Mucosa of rectum (tissue), 2 donors: ENCODE measurements around the gene ABI2.
"Not testable (repeated sequence)": the region's sequence is repeated elsewhere in the genome, so short reads cannot be mapped to it uniquely, and the experiment has no call there.

Experiments used
- H3K27ac ChIP-seq, 2 donors: one replicate each; pipeline ENCODE4 v1.7.0; 2013; ENCODE audit warnings: inconsistent platforms in 2 of 2, low read depth in 2 of 2, low read length in 2 of 2
- H3K27me3 ChIP-seq, 2 donors: one replicate each; pipeline ENCODE4 v1.7.0; 2013; ENCODE audit warnings: low read length in 2 of 2; ENCODE audit not compliant: control insufficient read depth in 2 of 2, insufficient read depth in 2 of 2
- H3K36me3 ChIP-seq, 2 donors: one replicate each; pipeline ENCODE4 v1.7.0; 2013; ENCODE audit warnings: low read length in 2 of 2; ENCODE audit not compliant: control insufficient read depth in 2 of 2, insufficient read depth in 2 of 2
- H3K4me1 ChIP-seq, 2 donors: one replicate each; pipeline ENCODE4 v1.7.0; 2013; ENCODE audit warnings: low read length in 2 of 2, mild to moderate bottlenecking in 1 of 2; ENCODE audit not compliant: control insufficient read depth in 2 of 2, insufficient read depth in 2 of 2
- H3K4me3 ChIP-seq, 2 donors: one replicate each; pipeline ENCODE4 v1.7.0; 2013; ENCODE audit warnings: low read length in 2 of 2
- H3K9ac ChIP-seq, 2 donors: one replicate each; pipeline ENCODE4 v1.7.0; 2013; ENCODE audit warnings: low read length in 2 of 2, low read depth in 1 of 2, mild to moderate bottlenecking in 1 of 2
- H3K9me3 ChIP-seq, 2 donors: one replicate each; pipeline ENCODE4 v1.7.0; 2013; ENCODE audit warnings: low read length in 2 of 2; ENCODE audit not compliant: control insufficient read depth in 2 of 2
- donor health status: healthy.
- donor health status: Normal muscosa, but diverticular disease.

ABI2 gene

DNA sequence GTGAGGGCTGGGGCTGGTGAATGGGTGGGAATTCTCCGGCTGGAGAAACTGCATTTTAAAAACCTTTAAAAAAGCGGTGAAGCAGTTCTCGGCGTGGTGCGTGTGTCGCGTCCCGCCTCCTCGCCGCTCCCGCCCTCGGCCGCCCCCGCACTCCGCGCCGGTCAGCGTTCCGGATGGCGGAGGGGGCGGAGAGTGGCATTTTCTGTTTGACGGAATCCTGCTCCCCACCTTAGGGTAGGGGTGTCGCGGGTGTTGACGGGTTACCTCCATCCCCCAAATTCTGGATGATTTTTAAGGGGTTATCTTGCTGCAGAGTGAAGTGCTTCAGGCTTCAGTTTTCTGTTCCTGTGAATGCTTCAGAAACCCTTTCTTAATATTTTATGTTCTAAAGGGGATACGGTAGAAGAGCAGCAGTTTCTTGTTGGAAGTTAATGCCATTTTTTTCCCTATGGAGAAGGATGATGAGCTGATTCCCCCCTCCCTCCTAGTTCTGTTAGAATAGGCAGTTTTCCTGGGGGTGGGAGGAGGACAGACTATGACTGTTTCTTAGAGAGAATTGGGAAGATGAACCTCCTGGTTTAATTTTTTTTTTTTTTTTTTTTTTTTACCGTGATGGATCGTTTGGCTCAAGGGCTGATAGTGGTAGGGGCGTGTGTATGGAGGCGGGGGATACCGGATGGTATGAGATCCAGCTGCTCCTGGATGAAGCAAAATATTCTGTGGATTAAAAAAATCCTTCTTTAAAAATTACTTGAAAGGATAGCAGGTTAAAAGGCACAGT is 756 bp downstream of the ABI2 start:
- H3K9ac ChIP-seq = peak overlapping the region; percentile 71 to 72
- peak overlapping the region; percentile 86 for H3K4me3 ChIP-seq
- H3K4me1 ChIP-seq = peaks cover 0 to 10% of the 10 kb centered on the region in 2 donors
- no peaks in the 10 kb centered on the region for H3K36me3 ChIP-seq
- no peaks in the 10 kb centered on the region for H3K9me3 ChIP-seq
- peak overlapping the region; percentile 75 to 76 for H3K27ac ChIP-seq
- no peaks in the 10 kb centered on the region for H3K27me3 ChIP-seq

DNA sequence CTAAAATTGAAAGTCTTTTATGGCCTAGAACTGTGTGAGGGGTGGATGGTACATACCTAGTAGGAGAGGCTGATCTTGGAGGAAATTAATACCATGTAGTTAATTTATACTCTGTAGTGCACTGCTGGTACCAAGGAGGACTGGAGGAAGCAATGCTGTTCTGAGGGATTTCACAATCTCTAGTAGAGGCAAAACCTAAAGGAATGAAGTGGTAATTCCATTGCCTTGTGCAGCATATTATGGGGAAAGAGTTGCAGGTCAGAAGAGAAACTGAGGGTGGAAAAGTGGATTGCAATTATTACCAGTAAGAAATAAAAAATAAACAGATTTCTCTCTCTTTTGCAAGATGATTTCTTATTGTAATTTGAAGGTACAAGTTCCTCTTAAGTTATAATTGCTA is 2.2 kb downstream of the ABI2 start:
- no peak overlapping the region for H3K4me3 ChIP-seq
- H3K27ac ChIP-seq = no peak overlapping the region
- no peaks in the 10 kb centered on the region for H3K9me3 ChIP-seq
- H3K4me1 ChIP-seq = peaks cover 0 to 10% of the 10 kb centered on the region in 2 donors
- H3K27me3 ChIP-seq = no peaks in the 10 kb centered on the region
- H3K9ac ChIP-seq = no peak overlapping the region
- no peaks in the 10 kb centered on the region for H3K36me3 ChIP-seq

DNA sequence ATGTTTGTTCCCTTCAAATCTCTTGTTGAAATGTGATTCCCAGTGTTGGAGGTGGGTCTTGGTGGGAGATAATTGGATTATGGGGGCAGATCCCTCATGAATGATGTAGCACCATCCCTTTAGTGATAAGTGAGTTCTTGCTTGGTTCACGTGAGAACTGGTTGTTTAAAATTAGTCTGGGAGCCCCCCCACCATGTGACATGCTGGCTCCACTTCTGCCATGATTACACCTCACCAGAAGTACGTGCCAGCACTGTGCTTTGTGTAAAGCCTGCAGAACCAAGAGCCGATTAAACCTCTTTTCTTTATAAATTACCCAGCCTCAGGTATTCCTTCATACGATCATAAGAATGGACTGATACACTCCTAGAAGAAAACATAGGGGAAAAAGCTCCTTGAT is 10.1 kb downstream of the ABI2 start:
- H3K27ac ChIP-seq = no peak overlapping the region
- H3K36me3 ChIP-seq = no peaks in the 10 kb centered on the region
- H3K27me3 ChIP-seq = no peaks in the 10 kb centered on the region
- no peak overlapping the region for H3K4me3 ChIP-seq
- no peaks in the 10 kb centered on the region for H3K4me1 ChIP-seq
- no peaks in the 10 kb centered on the region for H3K9me3 ChIP-seq
- no peak overlapping the region for H3K9ac ChIP-seq

DNA sequence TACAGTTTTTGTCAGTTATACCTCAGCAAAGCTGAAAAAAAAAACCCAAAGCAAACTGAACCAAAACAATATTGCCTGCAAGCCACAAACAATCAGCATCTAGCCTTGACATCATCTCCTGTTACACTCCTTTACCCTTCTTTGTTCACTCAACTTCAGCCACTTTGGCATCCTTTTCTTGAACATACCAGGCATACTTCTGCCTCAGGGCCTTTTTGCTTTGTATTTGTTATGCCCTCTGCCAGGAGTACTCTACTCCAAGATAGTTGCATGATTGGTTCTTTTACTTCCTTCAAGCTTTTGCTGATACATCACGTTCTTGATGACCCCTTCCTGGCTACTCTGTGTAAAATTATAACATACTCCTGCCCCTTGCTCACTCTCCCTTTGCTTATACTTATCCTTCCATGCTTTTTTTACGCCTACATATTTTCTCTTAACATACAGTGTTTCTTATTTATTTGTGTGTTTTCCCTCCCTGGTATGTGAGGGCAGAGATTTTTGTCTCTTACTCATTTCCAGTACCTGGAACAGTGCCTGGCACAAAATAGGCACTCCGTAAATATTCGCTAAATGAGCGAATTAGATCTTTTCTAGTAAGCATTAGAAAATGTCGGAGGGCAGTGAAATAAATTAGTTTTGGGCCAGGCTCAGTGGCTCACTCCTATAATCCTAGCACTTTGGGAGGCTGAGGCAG is 12.7 kb downstream of the ABI2 start:
- no peak overlapping the region for H3K27ac ChIP-seq
- no peak overlapping the region for H3K4me3 ChIP-seq
- no peaks in the 10 kb centered on the region for H3K27me3 ChIP-seq
- H3K36me3 ChIP-seq = no peaks in the 10 kb centered on the region
- H3K4me1 ChIP-seq = no peaks in the 10 kb centered on the region
- no peak overlapping the region for H3K9ac ChIP-seq
- H3K9me3 ChIP-seq = no peaks in the 10 kb centered on the region

DNA sequence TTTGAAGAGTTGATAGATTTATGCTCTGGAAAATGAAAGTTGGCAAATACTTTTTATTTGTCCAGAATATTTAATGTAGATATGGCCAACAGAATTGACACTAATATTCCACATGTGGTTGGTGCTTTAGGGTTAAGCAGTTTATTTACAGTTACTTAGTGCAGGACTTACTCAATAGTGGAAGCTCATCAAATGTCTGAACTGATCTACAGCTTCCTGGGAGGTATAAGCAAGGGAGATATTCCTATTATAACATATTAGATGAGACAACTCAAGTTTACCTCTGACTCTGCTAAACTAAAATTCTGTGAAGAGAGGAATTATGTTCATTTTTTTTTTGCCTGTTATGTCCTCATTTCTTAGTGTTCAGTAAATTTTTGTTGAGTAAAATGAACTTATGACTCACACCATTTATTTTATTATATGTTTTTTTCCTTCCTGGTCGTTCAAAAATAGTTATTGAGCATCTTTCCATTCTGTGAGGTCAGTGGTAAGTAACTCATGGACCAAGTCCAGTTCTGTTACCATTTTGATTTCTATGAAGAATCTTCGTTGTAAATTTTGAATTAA is 13.6 kb downstream of the ABI2 start:
- no peaks in the 10 kb centered on the region for H3K27me3 ChIP-seq
- no peaks in the 10 kb centered on the region for H3K9me3 ChIP-seq
- no peak overlapping the region for H3K9ac ChIP-seq
- H3K4me1 ChIP-seq = no peaks in the 10 kb centered on the region
- no peak overlapping the region for H3K27ac ChIP-seq
- H3K4me3 ChIP-seq = no peak overlapping the region
- H3K36me3 ChIP-seq = no peaks in the 10 kb centered on the region

DNA sequence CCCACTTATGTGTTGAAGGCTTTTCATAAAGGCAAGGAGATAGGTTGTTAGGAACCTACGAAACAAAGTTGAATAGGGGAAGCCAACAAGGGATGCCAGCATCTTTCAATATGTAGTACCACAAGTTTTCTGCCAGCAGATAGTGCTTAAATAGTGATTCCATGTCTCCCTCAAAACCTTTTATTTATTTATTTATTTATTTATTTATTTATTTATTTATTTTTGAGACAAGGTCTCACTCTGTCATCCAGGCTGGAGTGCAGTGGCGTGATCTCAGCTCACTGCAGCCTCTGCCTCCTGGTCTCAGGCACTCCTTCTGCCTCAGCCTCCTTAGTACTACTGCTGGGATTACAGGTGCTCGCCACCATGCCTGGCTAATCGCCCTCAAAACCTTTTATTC is 14.2 kb downstream of the ABI2 start:
- not testable (repeated sequence) for H3K27me3 ChIP-seq, H3K36me3 ChIP-seq, H3K9ac ChIP-seq, H3K9me3 ChIP-seq, H3K27ac ChIP-seq, H3K4me3 ChIP-seq, H3K4me1 ChIP-seq

DNA sequence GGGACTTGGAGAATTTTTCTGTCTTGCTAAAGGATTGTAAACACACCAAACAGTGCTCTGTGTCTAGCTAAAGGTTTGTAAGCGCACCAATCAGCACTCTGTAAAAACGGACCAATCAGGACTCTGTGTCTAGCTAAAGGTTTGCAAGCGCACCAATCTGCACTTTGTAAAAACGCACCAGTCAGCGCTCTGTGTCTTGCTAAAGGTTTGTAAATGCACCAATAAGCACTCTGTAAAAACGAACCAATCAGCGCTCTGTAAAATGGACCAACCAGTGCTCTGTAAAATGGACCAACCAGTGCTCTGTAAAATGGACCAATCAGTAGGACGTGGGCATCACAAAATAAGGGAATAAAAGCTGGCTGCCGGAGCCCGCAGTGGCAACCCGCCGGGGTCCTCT is 16.5 kb downstream of the ABI2 start:
- Histone ChIP-seq H3K27ac (no peak overlapping the region), H3K4me3 (no peak overlapping the region), H3K9me3 (no peaks in the 10 kb centered on the region), H3K27me3 (no peaks in the 10 kb centered on the region), H3K4me1 (no peaks in the 10 kb centered on the region), H3K36me3 (no peaks in the 10 kb centered on the region), H3K9ac (no peak overlapping the region)

DNA sequence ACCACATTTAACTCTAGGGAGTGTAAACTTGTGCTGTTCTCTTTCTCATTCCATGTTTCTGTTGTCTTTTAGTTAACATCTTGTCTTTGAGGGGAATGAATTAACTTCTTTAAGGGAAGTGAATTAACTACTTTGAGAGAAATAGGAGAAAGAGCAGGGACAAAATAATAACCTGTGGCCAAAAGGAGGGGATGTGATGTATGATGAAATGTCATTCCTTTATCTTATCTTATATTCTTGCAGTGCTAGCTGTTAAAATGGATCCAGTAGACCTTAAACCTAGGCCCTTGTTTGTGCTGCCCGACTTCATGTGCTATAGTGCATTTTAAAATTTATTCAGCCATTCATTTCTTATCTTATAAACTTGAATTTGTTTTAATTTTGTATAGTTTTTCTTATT is 18.4 kb downstream of the ABI2 start:
- Histone ChIP-seq H3K36me3 (no peaks in the 10 kb centered on the region), H3K27ac (no peak overlapping the region), H3K27me3 (no peaks in the 10 kb centered on the region), H3K4me1 (no peaks in the 10 kb centered on the region), H3K9ac (no peak overlapping the region), H3K9me3 (no peaks in the 10 kb centered on the region), H3K4me3 (no peak overlapping the region)

DNA sequence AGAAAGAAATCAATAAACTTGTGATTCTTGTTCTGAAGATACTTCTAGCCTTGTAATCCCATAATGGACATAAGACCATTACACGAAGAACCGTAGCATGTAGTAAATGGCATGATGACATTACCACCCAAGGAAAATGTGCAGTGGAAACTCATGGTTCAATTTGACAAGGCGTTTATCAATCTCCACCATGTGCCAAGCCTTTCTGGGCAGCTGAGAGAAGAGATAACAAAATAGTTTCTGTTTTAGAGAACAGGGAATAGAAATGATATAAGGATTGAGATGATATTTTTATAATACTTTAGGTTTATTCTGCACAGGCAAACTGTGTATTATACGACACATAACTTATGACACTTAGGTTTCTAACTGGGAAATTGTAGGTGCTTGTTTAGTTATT is 19.2 kb downstream of the ABI2 start:
- Histone ChIP-seq H3K9me3 (no peaks in the 10 kb centered on the region), H3K27ac (no peak overlapping the region), H3K27me3 (no peaks in the 10 kb centered on the region)

DNA sequence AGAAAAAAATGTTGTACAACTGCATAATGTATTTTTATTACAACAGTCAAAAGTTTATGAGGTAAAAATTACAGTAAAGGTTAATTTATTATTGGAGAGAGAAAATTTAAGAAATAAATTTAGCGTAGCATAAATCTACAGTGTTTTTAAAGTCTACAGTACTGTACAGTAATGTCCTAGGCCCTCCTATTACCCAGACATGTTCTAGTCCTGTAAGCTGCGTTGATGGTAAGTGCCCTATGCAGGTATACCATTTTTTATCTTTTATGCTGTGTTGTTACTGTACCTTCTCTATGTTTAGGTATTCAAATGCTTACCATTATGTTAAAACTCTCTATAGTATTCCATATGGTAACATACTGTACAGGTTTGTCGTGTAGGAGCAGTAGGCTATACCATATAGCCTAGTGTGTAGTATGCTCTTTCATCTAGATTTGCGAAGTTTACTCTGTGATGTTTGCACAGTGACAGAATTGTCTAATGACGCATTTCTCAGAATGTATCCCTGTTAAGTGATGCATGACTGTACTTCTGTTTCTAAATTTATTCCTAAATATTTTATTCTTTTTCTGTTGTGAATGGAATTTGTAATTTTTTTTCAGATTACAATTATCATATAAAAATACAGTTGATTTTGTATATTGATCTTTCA is 24.5 kb downstream of the ABI2 start:
- no peaks in the 10 kb centered on the region for H3K36me3 ChIP-seq
- H3K4me3 ChIP-seq = no peak overlapping the region
- no peak overlapping the region for H3K27ac ChIP-seq
- no peaks in the 10 kb centered on the region for H3K9me3 ChIP-seq
- H3K9ac ChIP-seq = no peak overlapping the region
- H3K27me3 ChIP-seq = no peaks in the 10 kb centered on the region
- no peaks in the 10 kb centered on the region for H3K4me1 ChIP-seq

More for the DNA sequence above, 19.2 kb downstream of the ABI2 start:
- Histone ChIP-seq H3K4me1 (no peaks in the 10 kb centered on the region), H3K9ac (no peak overlapping the region), H3K4me3 (no peak overlapping the region), H3K36me3 (no peaks in the 10 kb centered on the region)
